K562 (cell line): ENCODE data around the gene GATAD2B. TPM values are rescaled to one million over a fixed set of nuclear protein-coding genes. Genes with fewer than 3 reads are reported as not detected.
A peak's percentile ranks its signal among the peaks of the same experiment; 100 is the strongest.

Experiments used
- ARID1B ChIP-seq: fragments of 450-650 bp; IDR thresholded peaks from 2 replicates; pipeline ENCODE4 v1.6.1; 2016; ENCODE audit warnings: antibody characterized with exemption, mild to moderate bottlenecking, inconsistent platforms
- CCAR2 ChIP-seq: fragments of 200-400 bp; formaldehyde crosslinking; IDR thresholded peaks from 2 replicates; pipeline ENCODE4 v1.6.1; 2017; ENCODE audit warnings: mild to moderate bottlenecking, low read depth, low read length
- E4F1 ChIP-seq: fragments of 250-450 bp; sonication (Bioruptor Pico); IDR thresholded peaks from 2 replicates; pipeline ENCODE4 v1.5.0; 2021; ENCODE audit warnings: mild to moderate bottlenecking, borderline replicate concordance
- FOXA3 ChIP-seq, 2 experiments: fragments of 450-650 bp in 1 of 2; sonication (generic) in 1 of 2; formaldehyde crosslinking; IDR thresholded peaks in 1 of 2; conservative IDR thresholded peaks in 1 of 2; 2 replicates each; pipeline versions ENCODE4 v1.4.0 to v1.8.0; 2020 to 2022; ENCODE audit warnings: mild to moderate bottlenecking in 2 of 2, missing genetic modification reagents in 1 of 2
- HDAC6 ChIP-seq: IDR thresholded peaks from 2 replicates; pipeline ENCODE4 v1.6.1; 2012; ENCODE audit warnings: low read depth, mild to moderate bottlenecking, control low read depth, inconsistent platforms, low read length, moderate library complexity
- NBN ChIP-seq: fragments of 450-650 bp; IDR thresholded peaks from 2 replicates; pipeline ENCODE4 v1.6.1; 2016; ENCODE audit warnings: low read depth, mild to moderate bottlenecking
- NCOA1 ChIP-seq: fragments of 450-650 bp; IDR thresholded peaks from 2 replicates; pipeline ENCODE4 v1.6.1; 2016; ENCODE audit warnings: low read depth
- PCBP1 ChIP-seq: fragments of 200-400 bp; formaldehyde crosslinking; IDR thresholded peaks from 2 replicates; pipeline ENCODE4 v1.6.1; 2018; ENCODE audit warnings: mild to moderate bottlenecking, low read depth, low read length; ENCODE audit not compliant: poor library complexity, severe bottlenecking
- RFX1 ChIP-seq: fragments of 450-650 bp; IDR thresholded peaks from 2 replicates; pipeline ENCODE4 v1.6.1; 2016; ENCODE audit warnings: mild to moderate bottlenecking, moderate library complexity
- TSC22D4 ChIP-seq: fragments of 450-650 bp; IDR thresholded peaks from 2 replicates; pipeline ENCODE4 v1.6.1; 2016; ENCODE audit warnings: missing genetic modification characterization, missing biosample characterization, control low read depth
- ZNF12 ChIP-seq: sonication (generic); formaldehyde crosslinking; IDR thresholded peaks from 2 replicates; pipeline ENCODE4 v1.4.0; 2020; ENCODE audit warnings: mild to moderate bottlenecking, missing genetic modification reagents
- ZNF175 ChIP-seq: fragments of 200-800 bp; sonication (Bioruptor generic); IDR thresholded peaks from 2 replicates; pipeline ENCODE4 v1.6.1; 2016; ENCODE audit warnings: low read depth, mild to moderate bottlenecking, missing genetic modification characterization, missing compliant biosample characterization
- ZNF436 ChIP-seq: fragments of 250-450, 450-650 bp; sonication (Bioruptor Pico); formaldehyde crosslinking; IDR thresholded peaks from 2 replicates; pipeline ENCODE4 v1.7.0; 2020; ENCODE audit warnings: mild to moderate bottlenecking
- ZNF589 ChIP-seq: fragments of 200-800 bp; sonication (Bioruptor generic); IDR thresholded peaks from 2 replicates; pipeline ENCODE4 v1.6.1; 2016; ENCODE audit warnings: low read depth, missing genetic modification characterization, missing compliant biosample characterization
- polyA plus RNA-seq, 8 experiments: library from polyadenylated mRNA; depleted of rRNA in 4 of 8; stranded (reverse) in 5 of 8; unstranded in 3 of 8; fragments of >200 nt; fragmentation: Nextera tagmentation in 2 of 8; fragmentation: Illumina TruSeq in 1 of 8; extraction: Ambion mirVana in 2 of 8; extraction: Trizol in 1 of 8; gene quantifications; 2 replicates each; pipeline versions ENCODE4 v1.2.1 to v1.2.3, GENCODE V29; 2011 to 2014; ENCODE audit warnings: inconsistent platforms in 1 of 8, missing spikeins in 1 of 8
- total RNA-seq, 7 experiments: library from RNA; depleted of rRNA in 6 of 7; stranded (reverse); fragments of >200 nt in 6 of 7; fragmentation: Illumina TruSeq in 2 of 7; extraction: Trizol in 2 of 7; gene quantifications; 2 replicates each; pipeline versions ENCODE4 v1.2.1 to v1.2.3, GENCODE V29; 2011 to 2021; ENCODE audit warnings: low replicate concordance in 1 of 7
- TF ChIP-seq, protein P1 (sequence below): fragments of 450-650 bp; IDR thresholded peaks from 2 replicates; pipeline ENCODE4 v1.6.1; 2016; ENCODE audit warnings: mild to moderate bottlenecking
- TF ChIP-seq, protein P2 (sequence below): sonication (generic); formaldehyde crosslinking; IDR thresholded peaks from 2 replicates; pipeline ENCODE4 v1.8.1; 2023; ENCODE audit warnings: mild to moderate bottlenecking, missing genetic modification reagents
- TF ChIP-seq, protein P3 (sequence below): fragments of 450-650 bp; IDR thresholded peaks from 2 replicates; pipeline ENCODE4 v1.6.1; 2016; ENCODE audit warnings: missing biosample characterization, missing genetic modification characterization
- TF ChIP-seq, protein P4 (sequence below): fragments of 450-650 bp; IDR thresholded peaks from 2 replicates; pipeline ENCODE4 v1.6.1; 2017; ENCODE audit warnings: mild to moderate bottlenecking, moderate library complexity

The GATAD2B gene
- total and polyA plus RNA-seq, 9 of the 15 experiments (the other 6 are each of a cell fraction or from before 2014, with no cell fraction given), result 1.5 to 40.2 (median 4.9) TPM

GRCh38 chr1:153945795-153946621, 23.2 kb upstream of the GATAD2B start (continued):
- TF ChIP-seq, protein P1, sequence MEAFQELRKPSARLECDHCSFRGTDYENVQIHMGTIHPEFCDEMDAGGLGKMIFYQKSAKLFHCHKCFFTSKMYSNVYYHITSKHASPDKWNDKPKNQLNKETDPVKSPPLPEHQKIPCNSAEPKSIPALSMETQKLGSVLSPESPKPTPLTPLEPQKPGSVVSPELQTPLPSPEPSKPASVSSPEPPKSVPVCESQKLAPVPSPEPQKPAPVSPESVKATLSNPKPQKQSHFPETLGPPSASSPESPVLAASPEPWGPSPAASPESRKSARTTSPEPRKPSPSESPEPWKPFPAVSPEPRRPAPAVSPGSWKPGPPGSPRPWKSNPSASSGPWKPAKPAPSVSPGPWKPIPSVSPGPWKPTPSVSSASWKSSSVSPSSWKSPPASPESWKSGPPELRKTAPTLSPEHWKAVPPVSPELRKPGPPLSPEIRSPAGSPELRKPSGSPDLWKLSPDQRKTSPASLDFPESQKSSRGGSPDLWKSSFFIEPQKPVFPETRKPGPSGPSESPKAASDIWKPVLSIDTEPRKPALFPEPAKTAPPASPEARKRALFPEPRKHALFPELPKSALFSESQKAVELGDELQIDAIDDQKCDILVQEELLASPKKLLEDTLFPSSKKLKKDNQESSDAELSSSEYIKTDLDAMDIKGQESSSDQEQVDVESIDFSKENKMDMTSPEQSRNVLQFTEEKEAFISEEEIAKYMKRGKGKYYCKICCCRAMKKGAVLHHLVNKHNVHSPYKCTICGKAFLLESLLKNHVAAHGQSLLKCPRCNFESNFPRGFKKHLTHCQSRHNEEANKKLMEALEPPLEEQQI, result no peak
- no peak for TF ChIP-seq NBN
- no peak for TF ChIP-seq HDAC6
- TF ChIP-seq ZNF12 (CRISPR knock-in tag), result no peak
- TF ChIP-seq ARID1B, result no peak
- TF ChIP-seq, protein P2, sequence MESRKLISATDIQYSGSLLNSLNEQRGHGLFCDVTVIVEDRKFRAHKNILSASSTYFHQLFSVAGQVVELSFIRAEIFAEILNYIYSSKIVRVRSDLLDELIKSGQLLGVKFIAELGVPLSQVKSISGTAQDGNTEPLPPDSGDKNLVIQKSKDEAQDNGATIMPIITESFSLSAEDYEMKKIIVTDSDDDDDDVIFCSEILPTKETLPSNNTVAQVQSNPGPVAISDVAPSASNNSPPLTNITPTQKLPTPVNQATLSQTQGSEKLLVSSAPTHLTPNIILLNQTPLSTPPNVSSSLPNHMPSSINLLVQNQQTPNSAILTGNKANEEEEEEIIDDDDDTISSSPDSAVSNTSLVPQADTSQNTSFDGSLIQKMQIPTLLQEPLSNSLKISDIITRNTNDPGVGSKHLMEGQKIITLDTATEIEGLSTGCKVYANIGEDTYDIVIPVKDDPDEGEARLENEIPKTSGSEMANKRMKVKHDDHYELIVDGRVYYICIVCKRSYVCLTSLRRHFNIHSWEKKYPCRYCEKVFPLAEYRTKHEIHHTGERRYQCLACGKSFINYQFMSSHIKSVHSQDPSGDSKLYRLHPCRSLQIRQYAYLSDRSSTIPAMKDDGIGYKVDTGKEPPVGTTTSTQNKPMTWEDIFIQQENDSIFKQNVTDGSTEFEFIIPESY, result 0 out of 2 replicates have a peak, but pooled peaks have one; percentile 32
- no peak for TF ChIP-seq RFX1
- no peak for TF ChIP-seq PCBP1
- no peak for TF ChIP-seq NCOA1
- no peak for TF ChIP-seq TSC22D4 (tag)
- TF ChIP-seq, protein P3, sequence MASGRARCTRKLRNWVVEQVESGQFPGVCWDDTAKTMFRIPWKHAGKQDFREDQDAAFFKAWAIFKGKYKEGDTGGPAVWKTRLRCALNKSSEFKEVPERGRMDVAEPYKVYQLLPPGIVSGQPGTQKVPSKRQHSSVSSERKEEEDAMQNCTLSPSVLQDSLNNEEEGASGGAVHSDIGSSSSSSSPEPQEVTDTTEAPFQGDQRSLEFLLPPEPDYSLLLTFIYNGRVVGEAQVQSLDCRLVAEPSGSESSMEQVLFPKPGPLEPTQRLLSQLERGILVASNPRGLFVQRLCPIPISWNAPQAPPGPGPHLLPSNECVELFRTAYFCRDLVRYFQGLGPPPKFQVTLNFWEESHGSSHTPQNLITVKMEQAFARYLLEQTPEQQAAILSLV (tag), result no peak
- TF ChIP-seq ZNF175, result no peak
- TF ChIP-seq FOXA3 (CRISPR knock-in tag; conservative IDR thresholded peaks at IDR 0.05 in 1 of 2, IDR thresholded peaks at IDR 0.05 in 1 of 2), result no peak
- TF ChIP-seq ZNF436, result no peak
- TF ChIP-seq ZNF589, result peak; percentile 67; the same call in 1 of the 2 replicates
- no peak for TF ChIP-seq E4F1
- TF ChIP-seq, protein P4, sequence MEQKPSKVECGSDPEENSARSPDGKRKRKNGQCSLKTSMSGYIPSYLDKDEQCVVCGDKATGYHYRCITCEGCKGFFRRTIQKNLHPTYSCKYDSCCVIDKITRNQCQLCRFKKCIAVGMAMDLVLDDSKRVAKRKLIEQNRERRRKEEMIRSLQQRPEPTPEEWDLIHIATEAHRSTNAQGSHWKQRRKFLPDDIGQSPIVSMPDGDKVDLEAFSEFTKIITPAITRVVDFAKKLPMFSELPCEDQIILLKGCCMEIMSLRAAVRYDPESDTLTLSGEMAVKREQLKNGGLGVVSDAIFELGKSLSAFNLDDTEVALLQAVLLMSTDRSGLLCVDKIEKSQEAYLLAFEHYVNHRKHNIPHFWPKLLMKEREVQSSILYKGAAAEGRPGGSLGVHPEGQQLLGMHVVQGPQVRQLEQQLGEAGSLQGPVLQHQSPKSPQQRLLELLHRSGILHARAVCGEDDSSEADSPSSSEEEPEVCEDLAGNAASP, result no peak
- no peak for TF ChIP-seq CCAR2
